ENCODE results near the gene HTATIP2.
"Not testable (repeated sequence)": the region's sequence is repeated elsewhere in the genome, so short reads cannot be mapped to it uniquely, and the experiment has no call there.

HTATIP2 gene

GRCh38 chr11:20369826-20370225 is 6.3 kb downstream of the HTATIP2 start:
- no peak overlapping the region for H3K4me3 ChIP-seq (ENCODE audit: low read depth, low read length)
- DNase-seq (ENCODE audit: low read depth), result no peak
- TF ChIP-seq, protein P1, sequence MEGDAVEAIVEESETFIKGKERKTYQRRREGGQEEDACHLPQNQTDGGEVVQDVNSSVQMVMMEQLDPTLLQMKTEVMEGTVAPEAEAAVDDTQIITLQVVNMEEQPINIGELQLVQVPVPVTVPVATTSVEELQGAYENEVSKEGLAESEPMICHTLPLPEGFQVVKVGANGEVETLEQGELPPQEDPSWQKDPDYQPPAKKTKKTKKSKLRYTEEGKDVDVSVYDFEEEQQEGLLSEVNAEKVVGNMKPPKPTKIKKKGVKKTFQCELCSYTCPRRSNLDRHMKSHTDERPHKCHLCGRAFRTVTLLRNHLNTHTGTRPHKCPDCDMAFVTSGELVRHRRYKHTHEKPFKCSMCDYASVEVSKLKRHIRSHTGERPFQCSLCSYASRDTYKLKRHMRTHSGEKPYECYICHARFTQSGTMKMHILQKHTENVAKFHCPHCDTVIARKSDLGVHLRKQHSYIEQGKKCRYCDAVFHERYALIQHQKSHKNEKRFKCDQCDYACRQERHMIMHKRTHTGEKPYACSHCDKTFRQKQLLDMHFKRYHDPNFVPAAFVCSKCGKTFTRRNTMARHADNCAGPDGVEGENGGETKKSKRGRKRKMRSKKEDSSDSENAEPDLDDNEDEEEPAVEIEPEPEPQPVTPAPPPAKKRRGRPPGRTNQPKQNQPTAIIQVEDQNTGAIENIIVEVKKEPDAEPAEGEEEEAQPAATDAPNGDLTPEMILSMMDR (IDR thresholded peaks at IDR 0.05; ENCODE audit: low read depth, low read length, missing control alignments), result no peak

DNA sequence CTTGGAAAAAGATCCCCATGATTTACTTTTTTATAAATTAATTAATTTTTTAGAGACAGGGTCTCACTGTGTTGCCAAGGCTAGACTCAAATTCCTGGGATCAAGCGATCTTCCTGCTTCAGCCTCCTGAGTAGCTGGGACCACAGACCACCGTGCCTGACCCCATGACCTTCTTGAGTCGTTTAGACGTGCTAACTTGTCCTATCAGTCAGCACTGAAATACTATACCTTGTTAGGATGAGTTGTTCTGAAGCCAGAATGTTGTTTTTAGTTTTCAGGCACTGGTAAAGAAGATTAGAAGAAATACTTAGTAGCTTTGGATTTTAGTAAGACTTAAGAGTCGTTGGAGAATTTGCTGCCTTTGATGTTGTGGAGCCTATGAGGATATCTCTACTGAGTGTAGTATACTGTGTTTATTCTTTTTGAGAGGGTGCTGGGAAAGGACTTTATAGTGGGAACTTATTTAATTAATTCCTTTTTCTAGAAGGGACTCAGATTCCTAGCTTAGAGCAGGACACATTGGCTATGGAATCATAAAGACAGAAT is 8.6 kb downstream of the HTATIP2 start:
- TF ChIP-seq, protein P1 (IDR thresholded peaks at IDR 0.05; ENCODE audit: low read depth, low read length, missing control alignments), result no peak
- DNase-seq (ENCODE audit: low read depth), result no peak
- H3K4me3 ChIP-seq (ENCODE audit: low read depth, low read length), result no peak overlapping the region

DNA sequence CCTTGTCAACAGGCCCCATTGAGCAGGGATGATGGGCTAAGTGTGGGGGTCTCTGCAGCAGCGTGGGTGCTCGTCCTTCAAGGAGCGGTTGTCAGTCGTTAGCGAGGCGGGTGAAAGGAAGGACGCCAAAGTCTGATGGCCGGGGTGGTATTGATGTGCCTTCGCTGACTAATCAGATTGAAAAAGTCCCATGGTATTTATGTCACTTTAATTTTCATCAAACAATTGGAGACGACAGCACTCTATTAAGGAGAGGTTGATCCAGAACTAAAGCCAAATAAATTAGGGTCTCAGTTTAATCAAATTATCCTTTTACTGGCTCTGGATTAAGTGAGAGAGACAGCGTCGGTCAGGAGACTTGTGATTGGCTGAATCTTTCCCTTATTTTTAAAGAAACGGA is 9.6 kb downstream of the HTATIP2 start:
- DNase-seq (ENCODE audit: low read depth), result no peak
- no peak overlapping the region for H3K4me3 ChIP-seq (ENCODE audit: low read depth, low read length)
- TF ChIP-seq, protein P1 (IDR thresholded peaks at IDR 0.05; ENCODE audit: low read depth, low read length, missing control alignments), result no peak

GRCh38 chr11:20373568-20374209 is 10.2 kb downstream of the HTATIP2 start:
- H3K4me3 ChIP-seq (ENCODE audit: low read depth, low read length), result no peak overlapping the region
- DNase-seq (ENCODE audit: low read depth), result no peak
- TF ChIP-seq, protein P1 (IDR thresholded peaks at IDR 0.05; ENCODE audit: low read depth, low read length, missing control alignments), result no peak

- TF ChIP-seq, protein P1 (IDR thresholded peaks at IDR 0.05; ENCODE audit: low read depth, low read length, missing control alignments), result no peak
- no peak for DNase-seq (ENCODE audit: low read depth)
- no peak overlapping the region for H3K4me3 ChIP-seq (ENCODE audit: low read depth, low read length)
These were observed 11.3 kb downstream of the HTATIP2 start for GRCh38 chr11:20374741-20375300.

DNA sequence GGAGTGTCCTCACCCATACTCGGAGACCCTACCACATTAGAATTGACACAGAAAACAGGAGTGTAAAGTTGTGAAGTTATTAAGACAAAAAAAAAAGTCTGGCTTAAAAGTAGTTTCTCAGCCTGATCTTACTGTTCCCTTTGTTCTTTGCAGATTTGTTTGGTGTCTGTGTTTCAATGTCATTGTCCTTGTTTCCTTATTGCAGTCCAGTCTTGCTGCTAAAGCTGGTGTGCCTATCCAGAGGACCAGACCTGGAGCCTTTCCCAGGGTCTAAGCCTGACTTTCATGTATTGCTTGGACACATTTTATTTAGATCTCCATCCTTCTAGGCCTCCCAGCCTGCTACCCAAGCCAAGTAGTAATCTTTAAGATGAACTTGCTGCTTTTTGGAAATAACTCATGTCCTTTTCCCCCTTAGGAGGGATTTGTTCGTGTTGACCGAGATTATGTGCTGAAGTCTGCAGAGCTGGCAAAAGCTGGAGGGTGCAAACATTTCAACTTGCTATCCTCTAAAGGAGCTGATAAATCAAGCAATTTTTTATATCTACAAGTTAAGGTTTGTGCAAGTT is 12.7 kb downstream of the HTATIP2 start:
- no peak overlapping the region for H3K4me3 ChIP-seq (ENCODE audit: low read depth, low read length)
- no peak for DNase-seq (ENCODE audit: low read depth)
- TF ChIP-seq, protein P1 (IDR thresholded peaks at IDR 0.05; ENCODE audit: low read depth, low read length, missing control alignments), result no peak

GRCh38 chr11:20385996-20386395 is 22.5 kb downstream of the HTATIP2 start:
- not testable (repeated sequence) for H3K4me3 ChIP-seq (ENCODE audit: low read depth, low read length); DNase-seq (ENCODE audit: low read depth)

All from GM12864 (cell line).